Measurements from ENCODE around the gene GSK3A. TPM values are rescaled to one million over a fixed set of nuclear protein-coding genes. Genes with fewer than 3 reads are reported as not detected.
A peak's percentile ranks its signal among the peaks of the same experiment; 100 is the strongest.

Gene GSK3A
- total RNA-seq, 6 experiments from 2014 or later: 12.3 to 14.8 (median 13.5) TPM

DNA sequence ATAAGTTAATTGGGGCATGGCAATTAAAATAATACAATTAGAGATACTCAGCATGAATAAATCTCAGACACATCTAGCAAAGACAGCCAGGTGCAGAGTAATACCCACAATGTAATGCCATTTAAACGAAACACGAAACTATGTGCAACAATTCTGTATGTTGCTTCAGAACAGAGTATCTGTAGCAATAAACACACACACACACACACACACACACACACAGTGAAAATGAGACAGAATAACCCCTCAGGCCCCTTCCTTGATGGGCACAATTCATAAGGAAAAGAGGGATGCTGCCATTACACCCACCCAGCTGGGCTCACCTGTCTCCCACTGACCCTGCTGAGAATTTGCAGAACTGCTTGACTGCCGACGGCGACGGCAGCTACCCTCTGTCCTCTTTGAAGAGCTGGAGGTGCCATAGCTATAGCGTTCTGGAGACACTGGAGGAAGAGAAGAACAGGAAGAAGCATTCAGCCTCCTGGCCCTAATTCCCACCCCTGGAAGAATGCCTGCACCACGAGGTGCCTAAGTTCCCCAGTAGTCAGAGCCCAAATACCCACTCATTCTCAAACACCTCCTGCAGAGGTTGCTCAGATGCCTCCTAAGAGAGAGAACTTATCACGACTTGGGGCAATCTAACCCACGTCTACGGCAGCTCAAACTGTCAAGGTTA is 27.5 kb downstream of the GSK3A start:
- no peak for ATAC-seq
- Histone ChIP-seq H3K4me1 (peaks cover 0 to 34% (median 9%) of the 10 kb centered on the region in 4 donors), H3K4me3 (no peak overlapping the region), H3K9me3 (no peaks in the 10 kb centered on the region), H3K27me3 (no peaks in the 10 kb centered on the region), H3K27ac (no peak overlapping the region), H3K36me3 (peaks cover 0 to 42% (median 14%) of the 10 kb centered on the region in 4 donors)
- TF ChIP-seq, protein P1, sequence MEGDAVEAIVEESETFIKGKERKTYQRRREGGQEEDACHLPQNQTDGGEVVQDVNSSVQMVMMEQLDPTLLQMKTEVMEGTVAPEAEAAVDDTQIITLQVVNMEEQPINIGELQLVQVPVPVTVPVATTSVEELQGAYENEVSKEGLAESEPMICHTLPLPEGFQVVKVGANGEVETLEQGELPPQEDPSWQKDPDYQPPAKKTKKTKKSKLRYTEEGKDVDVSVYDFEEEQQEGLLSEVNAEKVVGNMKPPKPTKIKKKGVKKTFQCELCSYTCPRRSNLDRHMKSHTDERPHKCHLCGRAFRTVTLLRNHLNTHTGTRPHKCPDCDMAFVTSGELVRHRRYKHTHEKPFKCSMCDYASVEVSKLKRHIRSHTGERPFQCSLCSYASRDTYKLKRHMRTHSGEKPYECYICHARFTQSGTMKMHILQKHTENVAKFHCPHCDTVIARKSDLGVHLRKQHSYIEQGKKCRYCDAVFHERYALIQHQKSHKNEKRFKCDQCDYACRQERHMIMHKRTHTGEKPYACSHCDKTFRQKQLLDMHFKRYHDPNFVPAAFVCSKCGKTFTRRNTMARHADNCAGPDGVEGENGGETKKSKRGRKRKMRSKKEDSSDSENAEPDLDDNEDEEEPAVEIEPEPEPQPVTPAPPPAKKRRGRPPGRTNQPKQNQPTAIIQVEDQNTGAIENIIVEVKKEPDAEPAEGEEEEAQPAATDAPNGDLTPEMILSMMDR (IDR thresholded peaks at IDR 0.05): no peak
- TF ChIP-seq POLR2A (IDR thresholded peaks at IDR 0.05): no peak
- WGBS (ENCODE audit: insufficient coverage, low coverage, low lambda C conversion rate, missing lambda C conversion rate): 68% methylated on average over 4 of the region's 11 CpGs
- intact Hi-C loops (cut with DNase I): no loop called here
- no peak for DNase-seq

DNA sequence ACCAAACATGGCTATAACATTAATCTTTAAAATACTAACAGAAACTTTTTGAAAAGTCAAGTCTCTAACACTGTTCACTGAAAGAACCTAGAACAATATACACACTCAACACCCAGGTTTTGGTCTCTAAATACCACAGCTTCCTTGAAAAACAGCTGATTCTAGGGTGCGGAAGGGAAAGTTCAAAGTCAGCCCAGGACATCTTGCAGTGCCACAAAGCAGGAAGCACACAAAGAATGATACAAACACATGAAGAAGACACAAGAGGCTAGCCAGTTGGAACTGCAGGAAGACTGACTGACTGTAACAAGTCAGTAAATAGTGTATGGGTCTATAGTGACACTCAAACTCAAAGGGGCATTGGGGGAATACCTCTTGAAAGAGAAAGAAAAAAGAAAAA is 29.5 kb downstream of the GSK3A start:
- Histone ChIP-seq H3K27me3 (no peaks in the 10 kb centered on the region), H3K36me3 (peaks cover 0 to 63% (median 26%) of the 10 kb centered on the region in 4 donors), H3K4me3 (no peak overlapping the region), H3K9me3 (no peaks in the 10 kb centered on the region), H3K4me1 (peaks cover 0 to 22% (median 3%) of the 10 kb centered on the region in 4 donors), H3K27ac (no peak overlapping the region)
- 86% methylated on average over 1 of the region's 1 CpG for whole genome bisulfite sequencing (ENCODE audit: insufficient coverage, low coverage, low lambda C conversion rate, missing lambda C conversion rate)
- ATAC-seq: no peak
- intact Hi-C loops (cut with DNase I): no loop called here
- no peak for DNase-seq
- TF ChIP-seq, protein P1 (IDR thresholded peaks at IDR 0.05): no peak
- TF ChIP-seq POLR2A (IDR thresholded peaks at IDR 0.05): no peak

DNA sequence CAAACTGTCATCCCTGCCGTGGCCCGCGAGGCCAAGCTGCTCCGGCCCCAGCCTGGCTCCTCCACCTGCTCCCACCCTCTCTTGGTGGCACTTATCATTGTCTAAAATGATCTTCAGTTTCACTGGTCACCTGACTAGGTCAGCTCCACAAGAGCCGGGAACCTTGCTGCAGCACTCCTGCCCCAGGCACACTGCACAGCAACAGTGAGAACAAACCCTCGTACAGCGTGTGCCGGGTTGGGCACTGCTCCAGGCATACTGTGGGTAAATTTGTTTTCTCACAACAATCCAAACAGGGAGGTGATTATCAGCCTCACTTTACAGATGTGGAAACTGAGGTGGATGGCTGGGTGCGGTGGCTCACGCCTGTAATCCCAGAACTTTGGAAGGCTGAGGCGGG is 33.8 kb downstream of the GSK3A start:
- TF ChIP-seq, protein P1 (IDR thresholded peaks at IDR 0.05): no peak
- intact Hi-C loops (cut with DNase I): no loop called here
- DNase-seq (no peak), ATAC-seq (no peak)
- Histone ChIP-seq H3K36me3 (peaks cover 0 to 90% (median 30%) of the 10 kb centered on the region in 4 donors), H3K27me3 (no peaks in the 10 kb centered on the region), H3K27ac (no peak overlapping the region), H3K4me1 (peaks cover 0 to 6% (median 0%) of the 10 kb centered on the region in 4 donors), H3K4me3 (no peak overlapping the region), H3K9me3 (no peaks in the 10 kb centered on the region)
- 85% methylated on average over 7 of the region's 11 CpGs for WGBS (ENCODE audit: insufficient coverage, low coverage, low lambda C conversion rate, missing lambda C conversion rate)

DNA sequence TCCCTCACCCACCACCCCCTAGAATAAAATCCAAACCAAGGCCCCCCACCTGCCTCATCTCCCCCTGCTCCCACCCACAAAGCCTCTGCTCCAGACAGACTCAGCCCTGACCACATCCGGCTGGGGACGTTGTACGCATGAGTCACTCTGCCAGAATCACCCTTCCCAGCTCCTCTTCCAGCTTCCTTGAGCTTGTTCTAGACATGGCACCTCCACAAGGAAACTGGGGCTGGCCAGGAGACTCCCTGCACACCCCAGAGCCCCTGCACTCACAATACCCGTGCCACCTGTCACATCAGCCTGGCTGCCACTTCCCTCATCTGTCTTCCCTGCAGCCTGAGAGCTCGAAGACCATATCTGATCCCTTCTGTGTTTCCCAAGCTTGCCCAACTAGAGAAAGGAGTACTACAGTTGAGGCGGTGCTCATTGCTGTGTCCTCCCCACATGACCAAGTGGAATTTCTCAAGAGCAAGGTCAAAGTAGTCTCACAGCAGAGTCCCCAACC is 34.6 kb downstream of the GSK3A start:
- H3K27ac ChIP-seq: no peak overlapping the region
- ATAC-seq: peak in 2 of 4 donors; percentile 38 to 46
- no peaks in the 10 kb centered on the region for H3K4me1 ChIP-seq
- H3K4me3 ChIP-seq: no peak overlapping the region
- peaks cover 0 to 91% (median 27%) of the 10 kb centered on the region in 4 donors for H3K36me3 ChIP-seq
- no peaks in the 10 kb centered on the region for H3K27me3 ChIP-seq
- intact Hi-C loops (cut with DNase I): no loop called here
- no peak for TF ChIP-seq POLR2A (IDR thresholded peaks at IDR 0.05)
- TF ChIP-seq, protein P1 (IDR thresholded peaks at IDR 0.05): no peak
- DNase-seq: no peak
- 62% methylated on average over 5 of the region's 6 CpGs for WGBS (ENCODE audit: insufficient coverage, low coverage, low lambda C conversion rate, missing lambda C conversion rate)
- H3K9me3 ChIP-seq: no peaks in the 10 kb centered on the region
